Activated CD4-positive, alpha-beta T cell treated with anti-CD3 and anti-CD28 coated beads, Interleukin-2, Interleukin-6, amounts not matched to agents 100 ng/mL and 50 ng/mL, durations not matched to agents 16 hours and 8 hours (primary cell): Measurements from ENCODE around the gene MAN1C1.
"Not testable (repeated sequence)": the region's sequence is repeated elsewhere in the genome, so short reads cannot be mapped to it uniquely, and the experiment has no call there.

ENCODE experiments used
- DNase-seq: peaks from one replicate; pipeline ENCODE4 v3.0.0-alpha.2; 2020

MAN1C1 gene

DNA sequence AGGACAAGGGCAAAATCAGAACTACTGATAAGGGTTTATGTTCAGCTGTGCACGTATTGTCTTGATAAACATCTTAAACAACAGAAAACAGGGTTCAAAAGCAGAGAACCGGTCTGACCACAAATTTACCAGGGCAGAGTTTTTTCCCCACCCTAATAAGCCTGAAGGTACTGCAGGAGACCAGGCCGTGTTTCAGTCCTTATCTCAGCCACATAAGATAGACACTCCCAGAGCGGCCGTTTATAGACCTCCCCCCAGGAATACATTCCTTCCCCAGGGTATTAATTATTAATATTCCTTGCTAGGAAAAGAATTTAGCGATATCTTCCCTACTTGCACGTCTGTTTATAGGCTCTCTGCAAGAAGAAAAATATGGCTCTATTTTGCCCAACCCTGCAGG lies 19.6 kb downstream of the MAN1C1 start:
- not testable (repeated sequence) for DNase-seq

DNA sequence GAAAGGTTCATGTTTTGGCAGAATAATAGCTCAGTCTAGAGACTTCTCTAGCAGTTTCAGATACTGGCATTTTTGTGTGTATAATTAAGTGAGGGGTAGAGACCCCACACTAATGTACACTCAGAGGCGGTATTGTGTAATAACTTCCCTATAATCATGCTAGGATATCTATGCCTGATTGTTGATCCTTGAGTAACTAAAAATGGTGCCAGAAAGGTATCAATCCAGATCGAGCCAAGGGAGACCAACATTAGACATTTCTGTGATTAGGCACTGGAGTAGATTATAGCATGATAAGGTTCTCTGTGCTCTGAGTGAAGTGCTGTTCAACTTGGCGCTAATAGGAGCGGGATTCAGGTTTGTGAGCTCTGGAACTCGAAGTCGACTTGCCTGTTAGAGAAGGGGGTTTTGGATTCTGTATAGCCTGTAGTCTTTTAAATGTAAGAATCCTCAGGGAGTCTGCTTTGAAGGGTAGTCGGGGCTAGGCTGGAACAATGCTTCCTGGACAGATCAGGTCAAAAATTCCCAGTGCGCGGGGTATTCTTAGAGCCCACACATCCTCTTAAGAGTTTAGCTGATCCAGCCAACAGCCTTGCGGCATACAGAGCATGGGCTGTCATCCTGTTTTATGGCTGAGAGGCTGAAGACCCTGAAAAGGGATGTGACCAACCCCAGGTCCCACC lies 24.2 kb downstream of the MAN1C1 start:
- DNase-seq = no peak

DNA sequence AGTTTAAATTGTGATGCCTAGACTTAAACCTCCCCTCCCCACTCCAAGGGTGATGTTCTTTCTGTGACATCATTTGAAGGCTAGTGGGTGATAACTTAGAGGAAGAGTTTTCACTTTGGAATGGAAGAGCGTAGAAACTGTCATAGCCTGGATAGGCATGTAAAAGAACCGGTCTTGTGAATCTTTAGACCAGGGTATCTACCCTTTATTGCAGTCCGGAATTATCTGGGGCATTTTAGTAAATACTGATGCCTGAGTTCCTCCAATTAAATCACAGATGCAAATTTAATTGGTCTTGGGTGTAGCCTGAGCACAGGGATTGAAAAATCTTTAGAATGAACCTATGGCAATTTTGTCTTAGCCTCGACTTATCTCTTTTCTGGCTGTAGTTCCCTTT lies 24.7 kb downstream of the MAN1C1 start:
- DNase-seq = no peak

DNA sequence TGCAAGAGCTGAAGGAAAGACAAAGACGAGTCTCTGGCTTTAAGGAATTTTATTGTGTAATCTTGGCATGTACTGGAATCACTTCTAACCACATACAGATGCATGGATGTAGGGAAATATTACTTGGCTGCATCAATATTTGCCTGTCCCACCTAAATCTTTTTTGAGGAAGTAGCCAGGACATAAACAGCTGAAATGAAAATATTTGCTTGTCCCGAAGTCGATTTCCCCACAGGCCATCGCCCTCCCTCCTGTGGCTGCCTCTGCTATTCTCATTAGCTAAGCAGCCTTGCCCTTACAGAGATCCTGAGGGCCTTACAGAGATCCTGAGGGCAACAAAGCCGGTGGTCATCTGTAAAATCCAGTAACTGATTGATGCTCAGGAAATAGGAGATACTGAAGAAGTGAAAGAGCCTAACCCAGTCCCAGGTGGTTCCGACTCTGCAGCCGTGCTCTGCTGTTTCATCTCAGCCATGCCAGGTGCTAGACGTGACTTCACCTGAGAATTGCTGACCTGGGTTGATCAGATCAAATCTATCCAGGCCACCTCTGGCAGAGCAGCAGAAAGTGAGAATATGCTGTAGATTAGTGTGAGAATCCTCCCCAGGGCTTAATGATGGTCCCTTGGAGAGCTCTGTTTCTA lies 25.5 kb downstream of the MAN1C1 start:
- no peak for DNase-seq

DNA sequence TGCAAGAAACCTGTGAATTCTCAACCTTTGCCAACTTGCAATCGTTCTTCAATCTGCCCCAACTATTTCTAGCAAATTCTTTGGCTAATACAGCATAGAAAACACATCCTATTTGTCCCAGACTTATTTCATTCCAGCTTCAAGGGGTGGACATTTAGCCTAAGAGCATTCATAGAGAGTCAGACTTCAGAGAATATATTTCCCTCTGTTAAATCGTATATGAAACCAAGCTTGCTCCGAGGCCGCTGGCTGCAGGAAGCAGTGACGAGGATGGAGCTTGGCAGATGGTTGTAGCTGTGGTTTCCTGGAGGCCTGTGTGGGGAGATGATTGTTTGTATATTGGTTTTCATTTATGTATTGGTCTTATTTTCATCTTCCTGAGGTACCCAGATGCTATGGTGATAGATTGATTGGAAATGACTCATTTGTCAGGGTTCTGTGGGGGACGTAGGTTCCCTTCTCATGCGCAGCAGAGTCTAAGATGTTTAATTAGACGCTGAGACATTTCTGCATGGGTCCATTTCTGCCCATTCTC lies 26.1 kb downstream of the MAN1C1 start:
- peak; percentile 87 for DNase-seq

DNA sequence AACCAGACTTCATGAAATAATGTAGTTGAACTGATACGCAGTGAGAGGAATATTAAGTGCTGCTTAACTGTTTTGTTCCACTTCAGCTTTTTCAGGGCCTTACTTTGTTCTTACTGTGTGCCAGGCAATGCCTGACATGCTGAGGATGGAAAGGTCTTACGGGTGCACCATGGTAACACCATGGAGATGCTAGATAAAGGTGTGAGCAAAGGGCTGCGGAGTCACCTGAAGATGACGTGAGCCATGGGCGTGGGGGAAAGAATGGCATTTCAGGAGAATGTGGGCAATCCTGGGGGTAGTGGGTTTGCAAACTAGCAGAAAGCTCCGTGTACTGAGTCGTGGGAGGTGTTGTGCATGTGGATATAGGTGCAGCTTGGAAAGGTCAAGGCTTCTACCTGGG lies 27.3 kb downstream of the MAN1C1 start:
- DNase-seq = no peak

DNA sequence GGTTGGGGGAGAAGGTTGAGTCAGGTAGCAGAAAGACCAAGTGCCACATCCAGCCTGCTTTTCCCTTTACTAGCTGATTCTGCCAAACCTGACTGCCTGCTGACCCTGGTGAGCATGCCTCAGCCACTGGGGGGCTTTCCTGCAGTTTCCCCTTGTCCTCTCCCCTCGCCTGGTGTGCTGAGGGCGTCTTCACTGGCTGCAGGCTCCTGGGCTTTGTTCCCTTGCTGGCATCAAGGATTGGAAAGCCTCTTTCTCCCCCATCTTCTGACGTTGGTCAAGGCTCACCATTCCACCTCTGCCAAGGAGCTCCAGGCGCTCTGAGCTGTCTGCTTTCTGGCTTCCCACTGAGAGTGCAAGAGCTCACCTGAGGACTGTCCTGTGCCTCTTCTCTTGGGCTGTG lies 28.4 kb downstream of the MAN1C1 start:
- DNase-seq = no peak

DNA sequence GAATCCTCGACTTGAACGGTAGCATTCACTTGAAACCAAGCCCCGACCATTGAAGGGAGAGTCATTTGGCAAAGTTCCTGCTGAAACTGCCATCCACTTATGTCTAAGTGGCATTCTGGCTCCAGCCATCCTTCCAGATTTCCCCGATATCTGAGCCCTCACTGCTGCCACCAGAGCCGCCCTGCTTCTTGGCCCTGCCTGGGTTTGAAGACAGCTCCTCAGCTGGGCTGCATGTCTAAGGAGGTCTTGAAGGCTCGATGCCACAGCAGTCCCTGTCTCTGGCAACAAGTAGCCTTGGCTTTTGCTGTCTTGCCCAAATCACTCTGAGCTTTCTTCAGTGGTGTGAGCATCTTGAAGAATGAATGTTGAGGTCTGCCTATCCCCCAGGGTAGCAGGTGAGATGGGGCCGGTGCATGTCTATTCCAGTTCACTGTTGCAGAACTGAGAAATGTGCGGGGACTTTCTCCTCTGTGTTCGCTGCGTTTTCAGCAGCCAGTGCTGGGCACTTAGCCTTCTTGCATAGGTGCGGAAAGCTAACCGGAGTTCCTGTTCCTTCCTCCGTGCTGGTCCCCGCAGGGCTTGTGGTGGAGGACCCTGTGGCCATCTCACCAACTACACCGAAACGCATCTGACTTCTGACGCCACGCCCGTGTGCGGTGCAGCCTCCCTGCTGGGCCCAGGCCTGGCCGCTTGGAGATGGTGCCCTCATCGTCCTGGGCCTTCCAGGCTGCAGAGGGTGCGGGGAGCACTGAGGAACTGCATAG lies 29.2 kb downstream of the MAN1C1 start:
- DNase-seq = no peak

DNA sequence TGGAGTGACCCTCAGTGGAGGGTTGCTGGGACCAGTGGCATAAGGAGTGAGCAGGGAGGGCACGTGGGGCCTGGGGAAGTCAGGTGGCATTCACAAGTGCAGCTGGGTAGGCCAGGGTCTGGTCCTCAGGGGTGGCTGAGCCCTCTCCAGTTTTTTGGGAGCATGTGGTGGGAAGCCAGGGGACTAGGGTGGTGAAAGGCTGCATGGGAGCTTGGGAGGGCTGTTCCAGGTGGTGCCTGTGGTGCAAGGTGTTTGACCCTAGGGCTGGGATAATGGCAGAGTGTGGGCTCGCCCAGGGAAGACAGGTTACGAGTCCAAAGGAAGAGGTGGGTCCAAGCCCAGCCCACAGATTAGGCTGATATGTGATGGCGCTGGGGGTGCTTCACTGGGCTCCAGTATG lies 30.5 kb downstream of the MAN1C1 start:
- DNase-seq = no peak

DNA sequence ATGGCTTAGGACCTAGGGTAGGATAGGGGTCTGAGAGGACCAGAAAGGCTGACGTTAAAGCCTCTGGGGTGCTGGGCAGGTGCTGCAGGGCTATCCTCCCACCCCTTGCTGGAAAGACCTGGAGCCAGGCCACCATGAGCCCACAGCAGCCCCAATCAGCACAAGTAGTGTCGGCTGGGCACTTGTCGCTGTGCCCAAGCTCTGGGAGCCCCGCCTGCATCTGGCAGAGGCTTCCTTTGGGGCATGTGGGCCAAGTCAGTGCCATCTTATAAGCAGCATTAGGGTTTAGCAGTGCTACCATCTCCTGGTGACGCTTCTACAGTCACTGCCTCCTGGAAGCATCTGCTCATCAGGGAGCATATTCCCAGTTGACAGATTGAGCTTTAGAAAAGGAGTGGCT lies 31.3 kb downstream of the MAN1C1 start:
- no peak for DNase-seq

DNA sequence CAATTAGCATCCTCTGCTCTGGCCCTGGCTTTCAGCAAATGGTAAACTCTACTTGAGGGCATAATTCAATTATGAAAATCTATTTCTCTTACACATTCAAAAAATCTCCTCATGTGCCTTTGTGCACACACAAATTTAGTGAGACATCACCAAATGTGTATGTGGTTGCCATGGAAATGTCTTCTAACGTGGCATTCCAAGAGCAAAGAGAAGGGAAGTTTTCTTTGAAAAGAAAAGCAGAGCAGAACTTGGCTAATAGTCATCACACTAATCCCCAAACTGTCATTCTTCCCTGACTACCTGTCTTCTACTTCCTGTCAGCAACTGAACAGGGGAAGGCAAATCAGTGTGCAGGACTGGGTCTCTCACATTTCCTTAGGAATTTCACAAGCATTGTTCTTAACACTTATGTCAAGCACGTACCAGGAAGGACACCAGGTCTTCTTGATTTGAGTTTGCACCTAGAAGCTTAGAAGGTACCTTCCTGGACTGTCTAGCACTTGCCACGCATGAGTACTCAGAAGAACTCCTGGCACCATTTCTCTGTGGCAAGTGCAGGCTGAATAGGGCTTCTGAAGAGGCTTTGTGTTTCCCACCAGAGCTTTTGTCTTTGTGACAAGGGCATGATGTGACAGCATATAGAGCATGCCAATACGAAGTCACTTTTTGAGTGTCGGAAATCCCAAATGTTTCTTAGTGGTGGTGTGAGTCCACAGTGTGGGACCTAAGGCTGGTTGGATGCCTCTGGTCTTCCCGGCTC lies 32.3 kb downstream of the MAN1C1 start:
- no peak for DNase-seq

DNA sequence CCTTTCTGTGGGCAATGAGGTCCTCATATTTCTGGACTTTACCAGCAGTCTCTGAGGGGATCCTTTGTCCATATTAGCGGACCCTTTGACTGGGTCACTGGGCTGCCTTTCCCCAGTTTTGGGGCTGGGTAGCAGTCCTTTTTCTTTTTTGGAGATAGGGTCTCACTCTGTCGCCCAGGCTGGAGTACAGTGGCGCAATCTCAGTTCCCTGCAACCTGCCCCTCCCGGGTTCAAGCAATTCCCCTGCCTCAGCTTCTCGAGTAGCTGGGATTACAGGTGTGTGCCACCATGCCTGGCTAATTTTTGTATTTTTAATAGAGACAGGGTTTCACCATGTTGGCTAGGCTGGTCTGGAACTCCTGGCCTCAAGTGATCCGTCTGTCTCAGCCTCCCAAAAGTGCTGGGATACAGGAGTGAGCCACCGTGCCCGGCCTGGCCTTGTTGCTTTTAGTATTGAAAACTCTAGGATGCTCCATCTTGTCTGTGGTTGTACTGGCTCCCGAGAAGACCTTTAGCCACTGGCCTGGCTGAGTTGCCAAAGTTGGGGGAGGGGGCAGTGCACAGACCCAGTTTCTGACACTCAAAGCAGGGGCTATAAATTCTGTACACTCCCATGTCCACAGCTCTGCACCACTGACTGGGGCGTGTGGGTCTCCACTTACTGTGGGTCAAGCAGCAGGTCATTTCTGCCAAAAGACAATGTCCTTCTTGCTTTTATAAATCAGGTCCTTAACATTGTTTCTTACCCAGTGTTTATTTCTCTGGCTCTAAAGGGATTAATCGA lies 33.1 kb downstream of the MAN1C1 start:
- DNase-seq = no peak

DNA sequence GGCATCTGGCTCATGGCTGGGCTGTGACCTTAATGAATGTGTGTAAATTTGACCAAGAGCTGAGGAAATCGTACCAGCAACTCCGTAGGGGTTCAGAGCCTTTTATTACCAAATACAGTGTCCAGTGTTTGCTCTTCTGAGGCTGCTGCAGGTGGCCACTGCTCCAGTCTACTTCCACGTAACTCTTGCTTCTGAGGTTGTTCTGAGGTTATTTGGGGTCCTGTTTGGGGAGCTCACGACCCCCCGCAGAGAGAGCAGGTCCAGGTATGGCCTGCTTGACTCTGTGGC lies 33.6 kb downstream of the MAN1C1 start:
- DNase-seq = no peak

DNA sequence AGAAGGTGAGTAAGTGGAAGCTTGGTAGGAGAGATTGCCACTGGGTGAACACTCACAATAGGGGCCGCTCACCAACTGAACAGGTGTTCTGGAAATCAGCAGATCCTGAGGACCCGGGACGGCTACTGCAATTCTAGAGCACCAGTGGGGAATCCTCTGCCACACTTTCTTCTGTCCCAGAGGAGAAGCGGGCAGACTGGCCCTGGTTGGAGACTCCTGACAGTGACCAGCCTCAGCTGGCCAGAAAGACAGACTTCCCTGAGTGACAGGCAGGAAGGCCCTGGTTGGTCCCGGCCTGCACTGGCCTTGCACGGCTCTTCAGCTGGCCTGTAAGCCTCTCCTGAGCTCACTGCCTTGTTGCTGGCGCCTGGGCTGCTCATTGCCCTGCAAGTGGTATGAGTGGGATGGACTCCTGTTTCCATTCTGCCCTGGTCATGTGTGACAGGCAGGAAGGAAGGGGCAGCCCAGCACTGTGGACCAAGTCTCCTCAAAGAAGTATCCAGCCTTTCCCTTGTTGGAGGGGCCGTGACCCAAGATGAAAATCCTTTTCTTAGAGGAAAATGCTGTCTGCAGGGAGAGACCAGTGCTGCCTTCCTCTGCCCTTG lies 34.5 kb downstream of the MAN1C1 start:
- DNase-seq = no peak

DNA sequence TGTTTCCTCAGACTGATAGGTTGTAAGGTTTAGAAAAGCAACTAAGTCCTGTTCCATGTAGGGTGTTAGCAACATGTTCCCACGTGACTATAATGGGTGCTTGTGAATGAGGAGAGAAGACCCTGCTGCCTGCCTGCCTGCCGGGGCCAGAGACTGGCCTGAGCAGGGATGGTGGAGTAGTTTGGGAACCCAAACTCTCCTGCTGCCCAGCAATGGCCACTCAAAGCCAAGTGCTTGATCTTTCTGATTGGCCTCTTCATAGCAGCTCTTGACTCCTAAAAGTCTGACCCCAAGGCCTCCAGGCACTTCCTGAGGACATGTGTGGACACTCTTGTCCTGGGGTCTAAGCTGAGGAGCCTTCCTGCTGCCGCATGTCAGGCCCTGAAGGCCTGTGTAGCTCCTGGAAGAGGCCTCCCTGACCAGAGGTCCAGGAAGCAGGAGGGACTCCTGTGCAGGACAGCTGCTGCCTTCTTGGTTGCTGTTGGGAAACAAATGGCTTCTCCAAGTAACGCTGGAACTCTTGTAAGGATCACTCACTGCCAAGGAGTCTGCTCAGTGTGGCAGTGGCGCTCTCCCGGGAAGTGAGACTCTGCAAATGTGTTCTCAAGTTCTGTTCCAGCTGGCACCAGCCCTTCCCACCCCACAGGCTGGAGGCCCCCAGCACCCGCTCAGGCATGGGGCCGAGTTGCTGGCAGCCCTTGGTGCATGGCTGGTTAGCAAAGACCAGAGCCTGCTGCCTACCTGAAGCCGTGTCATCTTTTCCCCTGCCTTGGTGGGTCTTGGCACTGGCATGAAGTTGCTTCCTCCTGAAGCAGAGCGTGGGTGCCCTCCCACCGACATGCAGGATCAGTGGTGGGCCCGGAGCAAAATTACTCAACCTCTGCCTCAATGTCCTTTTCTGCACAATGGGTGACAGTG lies 35.5 kb downstream of the MAN1C1 start:
- no peak for DNase-seq

DNA sequence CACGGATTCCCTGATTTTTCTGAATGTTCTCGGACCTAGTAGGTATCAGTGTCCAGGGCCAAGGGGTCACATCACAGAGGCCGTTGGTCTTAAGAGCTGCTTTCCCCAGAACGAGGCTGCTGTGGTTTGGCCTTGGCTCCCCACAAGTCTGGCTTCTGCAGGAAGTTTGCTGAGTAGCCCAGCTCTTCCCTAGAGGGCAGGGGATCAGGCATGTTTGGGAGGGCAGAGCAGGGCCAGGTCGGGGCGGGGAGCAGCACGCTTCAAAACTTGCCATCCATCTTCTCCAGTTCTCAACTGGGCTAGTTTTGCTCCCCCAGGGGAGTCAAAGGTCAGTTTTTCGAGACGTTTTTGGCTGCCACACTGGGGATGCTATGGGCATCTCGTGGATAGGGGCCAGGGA lies 37.0 kb downstream of the MAN1C1 start:
- DNase-seq = no peak

DNA sequence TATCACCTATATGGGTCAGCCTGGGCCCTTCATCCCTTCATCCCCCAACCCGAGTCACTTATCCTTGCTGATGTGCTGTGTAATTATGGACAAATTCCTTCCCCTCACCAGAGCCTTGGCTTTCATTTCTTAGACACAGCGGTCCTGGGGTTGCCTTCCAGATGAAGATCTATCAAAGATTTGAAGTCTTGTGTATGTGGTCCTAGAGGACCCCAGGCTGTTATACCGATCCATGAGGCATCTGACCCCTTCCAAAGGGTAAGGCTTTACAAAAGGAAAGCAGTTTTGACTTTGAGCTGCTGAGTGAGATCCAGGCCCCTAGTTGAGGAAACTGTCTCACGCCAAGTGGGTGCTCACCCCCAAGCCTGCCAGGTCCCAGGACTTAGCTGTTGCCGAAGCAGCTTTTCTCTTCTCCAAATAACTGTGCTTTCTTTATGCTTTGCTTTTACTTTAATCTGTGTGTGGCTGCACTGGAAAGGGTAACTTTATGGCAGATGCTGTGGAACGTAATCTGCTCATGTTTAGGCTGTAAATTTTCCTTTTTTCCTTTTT lies 37.6 kb downstream of the MAN1C1 start:
- no peak for DNase-seq

DNA sequence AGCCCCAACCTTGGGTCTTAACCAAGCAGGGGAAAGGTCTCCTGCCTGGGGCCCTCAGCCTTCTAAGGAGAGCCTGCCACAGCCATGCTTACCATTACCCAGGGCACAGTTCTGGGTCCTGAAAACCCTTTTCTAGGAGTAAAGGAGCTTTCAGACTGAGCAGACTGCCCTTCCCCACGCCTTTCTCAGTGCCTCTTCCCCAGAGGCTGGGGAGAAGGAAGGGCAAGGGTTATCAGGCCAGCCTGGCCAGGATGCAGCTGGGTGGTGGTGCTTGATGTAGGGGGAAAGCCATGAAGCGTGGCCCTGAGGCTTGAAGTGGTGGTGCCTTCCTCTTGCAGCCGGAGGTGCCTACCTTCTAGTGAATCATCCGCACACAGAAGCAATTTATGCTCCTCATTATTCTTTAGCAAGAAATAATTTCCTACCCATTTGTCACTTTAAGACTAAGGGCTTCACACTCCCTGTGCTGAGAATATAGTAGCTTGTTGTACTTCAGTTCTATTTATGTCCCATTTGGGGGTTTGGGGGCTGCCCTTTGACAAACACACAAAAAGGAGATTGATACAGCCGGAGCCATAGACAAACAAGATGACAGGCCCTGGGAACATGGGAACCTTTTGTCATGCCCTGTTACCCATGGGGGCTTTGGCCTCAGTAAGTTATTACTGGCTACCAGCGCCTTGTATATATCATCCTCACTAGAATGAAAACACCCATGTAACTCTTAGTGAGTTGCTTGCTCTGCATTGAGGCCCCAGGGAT lies 40.7 kb downstream of the MAN1C1 start:
- DNase-seq = no peak

DNA sequence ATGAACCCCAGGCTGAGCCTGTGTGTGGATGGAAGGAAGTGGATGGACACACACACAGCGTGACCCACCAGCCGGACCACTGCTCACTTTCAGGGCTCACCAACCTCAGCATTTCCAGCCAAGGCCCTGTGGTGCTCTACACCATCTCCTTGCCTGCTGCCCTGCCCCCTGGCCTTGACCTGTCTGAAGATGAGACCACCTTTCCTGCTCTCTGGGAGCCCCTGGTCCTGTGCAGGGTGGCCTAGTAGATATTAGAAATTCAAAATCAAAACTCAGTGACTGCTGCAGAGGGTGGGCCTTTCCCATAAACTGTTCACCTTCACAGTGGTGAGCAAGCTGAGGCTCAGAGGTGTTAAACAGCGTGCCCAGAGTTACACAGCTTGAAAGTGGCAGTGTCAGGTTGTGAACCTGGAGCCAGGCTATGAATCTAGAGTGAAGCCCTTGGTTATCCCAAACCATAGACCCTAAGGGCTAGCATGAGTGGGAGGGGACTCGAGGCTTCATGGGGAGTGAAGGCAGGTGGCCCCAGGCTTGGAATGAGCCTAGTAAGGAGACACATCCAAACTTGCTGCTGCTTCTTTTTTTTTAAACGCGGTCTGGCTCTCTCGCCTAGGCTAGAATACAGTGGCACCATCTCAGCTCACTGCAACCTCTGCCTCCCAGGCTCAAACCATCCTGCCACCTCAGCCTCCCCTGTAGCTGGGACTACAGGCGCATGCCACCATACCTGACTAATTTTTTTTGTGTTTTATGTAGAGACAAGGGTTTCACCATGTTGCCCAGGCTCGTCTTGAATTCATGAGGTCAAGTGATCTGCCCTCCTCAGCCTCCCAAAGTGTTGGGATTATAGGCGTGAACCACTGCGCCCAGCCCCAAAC lies 41.5 kb downstream of the MAN1C1 start:
- DNase-seq = no peak
